ENCODE measurements around the gene TMEM186.
"Not testable (repeated sequence)": the region's sequence is repeated elsewhere in the genome, so short reads cannot be mapped to it uniquely, and the experiment has no call there.

TMEM186 gene, protein sequence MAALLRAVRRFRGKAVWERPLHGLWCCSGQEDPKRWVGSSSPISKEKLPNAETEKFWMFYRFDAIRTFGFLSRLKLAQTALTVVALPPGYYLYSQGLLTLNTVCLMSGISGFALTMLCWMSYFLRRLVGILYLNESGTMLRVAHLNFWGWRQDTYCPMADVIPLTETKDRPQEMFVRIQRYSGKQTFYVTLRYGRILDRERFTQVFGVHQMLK

GRCh38 chr16:8797364-8798173, at the start of gene TMEM186, which contains the start of gene PMM2:
TMEM186 (minus strand) TSS chr16:8797639; CDS start chr16:8797614, 25 bp downstream.
PMM2 (plus strand) TSS chr16:8797839; CDS start chr16:8797883, 44 bp downstream.
- Histone ChIP-seq H3K36me3 (ENCODE audit: insufficient read depth, insufficient read length, low read length) (peaks cover 63% of the 10 kb centered on the region), H3K9ac (ENCODE audit: insufficient read length, low read depth) (peak within 1 kb of the TSS; percentile 97), H3K27me3 (ENCODE audit: insufficient read depth, insufficient read length) (no peaks in the 10 kb centered on the region), H3K4me1 (ENCODE audit: insufficient read depth, insufficient read length) (peaks cover 5% of the 10 kb centered on the region), H3K4me3 (ENCODE audit: insufficient read length, low read depth) (peak within 1 kb of the TSS; percentile 96), H3K9me3 (ENCODE audit: insufficient read depth, low read length) (no peaks in the 10 kb centered on the region)
- TF ChIP-seq SUZ12 (IDR thresholded peaks at IDR 0.05; ENCODE audit: extremely low read depth, insufficient read depth, insufficient read length) (no peak), YY1 (IDR thresholded peaks at IDR 0.05; ENCODE audit: insufficient read depth, insufficient read length) (peak; percentile 34)
- DNase-seq (ENCODE audit: low read depth, low spot score): peak; percentile 95

DNA sequence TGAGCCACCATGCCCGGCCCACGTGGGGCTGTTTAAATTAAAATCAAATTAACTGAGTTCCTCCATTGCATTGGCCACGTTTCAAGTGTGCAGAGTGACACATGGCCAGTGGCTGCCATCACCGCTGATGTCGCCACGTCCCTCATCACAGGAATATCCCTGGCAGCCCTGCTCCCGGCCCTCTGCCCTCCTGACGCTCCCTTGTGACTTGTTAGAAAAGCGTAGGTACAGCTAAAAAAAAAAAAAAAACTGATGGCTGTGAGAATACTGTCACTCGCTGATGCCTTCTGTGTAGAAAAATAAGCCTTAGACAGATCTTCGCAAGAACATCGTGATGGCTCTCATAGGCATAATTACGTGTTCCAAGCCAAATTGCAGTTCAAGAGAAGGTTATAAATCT, 49.7 kb upstream of the TMEM186 start:
- DNase-seq (ENCODE audit: low read depth, low spot score): no peak
- H3K36me3 ChIP-seq (ENCODE audit: insufficient read depth, insufficient read length, low read length): peaks cover 62% of the 10 kb centered on the region
- H3K4me1 ChIP-seq (ENCODE audit: insufficient read depth, insufficient read length): peaks cover 18% of the 10 kb centered on the region

DNA sequence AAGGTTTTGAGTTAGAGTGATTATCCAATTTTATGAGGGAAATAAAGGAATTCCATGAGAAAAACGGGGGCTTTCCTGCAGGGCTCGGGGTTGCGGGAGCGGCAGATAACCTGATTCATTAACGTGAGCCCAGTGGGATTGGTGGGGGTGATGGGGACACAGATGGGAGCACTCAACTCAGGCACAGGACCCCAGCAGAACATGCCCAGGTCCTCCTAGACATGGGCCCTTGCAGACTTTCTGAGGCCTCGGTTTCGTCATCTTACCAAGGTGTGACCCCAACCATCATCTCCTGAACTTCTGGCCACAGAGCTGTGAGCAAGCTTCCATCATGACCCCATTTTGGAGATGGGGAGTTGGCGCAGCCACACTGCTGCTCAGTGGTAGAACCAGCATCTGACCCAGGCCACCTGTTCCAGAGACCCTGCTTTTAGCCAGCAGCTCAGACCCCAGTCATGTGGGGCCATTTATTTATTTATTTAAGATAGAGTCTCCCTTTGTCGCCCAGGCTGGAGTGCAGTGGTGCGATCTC, 49.0 kb upstream of the TMEM186 start:
- Histone ChIP-seq H3K9ac (ENCODE audit: insufficient read length, low read depth) (no peak overlapping the region), H3K36me3 (ENCODE audit: insufficient read depth, insufficient read length, low read length) (peaks cover 56% of the 10 kb centered on the region), H3K4me3 (ENCODE audit: insufficient read length, low read depth) (no peak overlapping the region), H3K9me3 (ENCODE audit: insufficient read depth, low read length) (no peaks in the 10 kb centered on the region), H3K4me1 (ENCODE audit: insufficient read depth, insufficient read length) (peaks cover 16% of the 10 kb centered on the region), H3K27me3 (ENCODE audit: insufficient read depth, insufficient read length) (no peaks in the 10 kb centered on the region)
- TF ChIP-seq ZNF274 (IDR thresholded peaks at IDR 0.05; ENCODE audit: low read depth, low read length): no peak
- TF ChIP-seq YY1 (IDR thresholded peaks at IDR 0.05; ENCODE audit: insufficient read depth, insufficient read length): no peak
- TF ChIP-seq SUZ12 (IDR thresholded peaks at IDR 0.05; ENCODE audit: extremely low read depth, insufficient read depth, insufficient read length): no peak
- DNase-seq (ENCODE audit: low read depth, low spot score): no peak

More for the DNA sequence above, 49.7 kb upstream of the TMEM186 start:
- TF ChIP-seq ZNF274 (IDR thresholded peaks at IDR 0.05; ENCODE audit: low read depth, low read length): no peak
- H3K9ac ChIP-seq (ENCODE audit: insufficient read length, low read depth): no peak overlapping the region
- no peak overlapping the region for H3K4me3 ChIP-seq (ENCODE audit: insufficient read length, low read depth)
- no peaks in the 10 kb centered on the region for H3K27me3 ChIP-seq (ENCODE audit: insufficient read depth, insufficient read length)
- H3K9me3 ChIP-seq (ENCODE audit: insufficient read depth, low read length): no peaks in the 10 kb centered on the region

DNA sequence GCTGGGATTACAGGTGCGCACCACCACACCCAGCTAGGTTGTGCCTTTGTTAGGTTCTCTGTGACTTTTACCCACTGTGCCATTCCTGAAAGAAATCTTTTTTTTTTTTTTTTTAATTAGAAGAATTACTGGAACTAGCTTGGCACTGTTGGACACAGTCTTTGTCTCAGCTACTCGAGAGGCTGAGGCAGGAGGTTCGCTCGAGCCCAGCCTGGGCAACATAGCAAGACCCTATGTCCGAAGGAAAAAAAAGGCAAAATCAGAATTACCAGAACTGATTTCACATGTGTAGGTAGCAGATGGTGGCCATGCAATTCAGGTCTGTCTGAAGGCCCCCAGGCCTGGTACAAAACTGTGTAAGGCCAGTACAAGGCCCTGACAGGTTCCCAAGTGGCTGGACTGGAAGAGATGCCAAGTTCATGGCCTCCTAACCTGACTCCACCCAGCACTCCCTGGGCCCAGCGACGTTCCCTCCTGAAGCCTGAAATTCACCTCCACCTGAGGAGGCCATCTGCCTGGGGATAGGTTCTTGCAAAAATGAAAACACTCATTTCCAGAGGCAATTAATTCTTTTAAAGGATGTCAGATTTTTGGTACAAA, 48.4 kb upstream of the TMEM186 start:
- H3K4me3 ChIP-seq (ENCODE audit: insufficient read length, low read depth): no peak overlapping the region
- H3K27me3 ChIP-seq (ENCODE audit: insufficient read depth, insufficient read length): no peaks in the 10 kb centered on the region
- H3K36me3 ChIP-seq (ENCODE audit: insufficient read depth, insufficient read length, low read length): peaks cover 52% of the 10 kb centered on the region
- H3K9ac ChIP-seq (ENCODE audit: insufficient read length, low read depth): no peak overlapping the region
- TF ChIP-seq YY1 (IDR thresholded peaks at IDR 0.05; ENCODE audit: insufficient read depth, insufficient read length) (no peak), SUZ12 (IDR thresholded peaks at IDR 0.05; ENCODE audit: extremely low read depth, insufficient read depth, insufficient read length) (no peak), ZNF274 (IDR thresholded peaks at IDR 0.05; ENCODE audit: low read depth, low read length) (no peak)
- no peak for DNase-seq (ENCODE audit: low read depth, low spot score)
- H3K9me3 ChIP-seq (ENCODE audit: insufficient read depth, low read length): no peaks in the 10 kb centered on the region
- peaks cover 16% of the 10 kb centered on the region for H3K4me1 ChIP-seq (ENCODE audit: insufficient read depth, insufficient read length)

- not testable (repeated sequence) for H3K9me3 ChIP-seq (ENCODE audit: insufficient read depth, low read length); H3K9ac ChIP-seq (ENCODE audit: insufficient read length, low read depth); DNase-seq (ENCODE audit: low read depth, low spot score); H3K4me1 ChIP-seq (ENCODE audit: insufficient read depth, insufficient read length); H3K4me3 ChIP-seq (ENCODE audit: insufficient read length, low read depth); H3K27me3 ChIP-seq (ENCODE audit: insufficient read depth, insufficient read length)
- H3K36me3 ChIP-seq (ENCODE audit: insufficient read depth, insufficient read length, low read length): peaks cover 30% of the 10 kb centered on the region
These were observed 45.9 kb upstream of the TMEM186 start for GRCh38 chr16:8843296-8843695.

DNA sequence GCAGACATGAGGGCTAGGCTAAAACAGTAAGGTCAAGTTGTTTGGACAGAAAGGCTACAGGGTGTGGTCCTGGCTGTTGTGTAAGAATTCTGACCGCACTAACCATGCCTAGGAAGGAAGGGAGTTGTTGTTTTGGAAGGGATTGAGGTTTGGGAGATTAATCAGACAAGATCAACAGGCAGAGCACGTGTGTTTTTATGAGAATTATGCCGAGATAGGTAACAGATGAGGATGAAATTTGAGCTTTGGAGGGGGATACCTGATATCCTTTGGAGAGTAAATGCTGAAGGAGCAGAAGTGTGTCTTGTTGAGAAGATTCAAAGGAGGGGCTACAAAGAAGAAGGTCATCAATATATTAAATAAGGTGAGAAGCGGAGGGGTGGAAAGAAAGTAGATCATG, 44.6 kb upstream of the TMEM186 start:
- H3K4me3 ChIP-seq (ENCODE audit: insufficient read length, low read depth); H3K27me3 ChIP-seq (ENCODE audit: insufficient read depth, insufficient read length); H3K4me1 ChIP-seq (ENCODE audit: insufficient read depth, insufficient read length); DNase-seq (ENCODE audit: low read depth, low spot score); H3K9me3 ChIP-seq (ENCODE audit: insufficient read depth, low read length); H3K9ac ChIP-seq (ENCODE audit: insufficient read length, low read depth): not testable (repeated sequence)
- peaks cover 22% of the 10 kb centered on the region for H3K36me3 ChIP-seq (ENCODE audit: insufficient read depth, insufficient read length, low read length)

GRCh38 chr16:8837594-8837993, 40.2 kb upstream of the TMEM186 start:
- DNase-seq (ENCODE audit: low read depth, low spot score); H3K36me3 ChIP-seq (ENCODE audit: insufficient read depth, insufficient read length, low read length); H3K27me3 ChIP-seq (ENCODE audit: insufficient read depth, insufficient read length); H3K9ac ChIP-seq (ENCODE audit: insufficient read length, low read depth); H3K4me3 ChIP-seq (ENCODE audit: insufficient read length, low read depth); H3K4me1 ChIP-seq (ENCODE audit: insufficient read depth, insufficient read length); H3K9me3 ChIP-seq (ENCODE audit: insufficient read depth, low read length): not testable (repeated sequence)

DNA sequence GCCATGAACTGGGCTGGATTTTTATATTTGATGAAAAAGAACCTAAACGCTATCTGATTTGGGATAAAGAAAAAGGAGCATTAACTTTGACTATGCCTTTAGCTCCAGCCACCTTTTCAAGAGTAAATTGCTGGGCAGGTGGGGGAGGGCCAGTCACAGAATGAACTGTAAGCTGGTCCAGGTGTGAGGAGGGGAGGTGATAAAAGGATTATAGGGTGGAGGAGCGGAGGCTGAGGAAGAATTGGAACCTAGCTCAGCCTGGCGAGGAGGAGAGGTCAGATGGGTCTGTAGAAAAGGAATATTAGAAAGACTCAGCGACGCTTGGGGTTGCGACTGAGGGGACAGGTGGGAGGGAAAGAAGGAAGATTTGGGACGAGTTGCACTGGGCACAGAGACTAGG, 39.4 kb upstream of the TMEM186 start:
- not testable (repeated sequence) for H3K4me1 ChIP-seq (ENCODE audit: insufficient read depth, insufficient read length); H3K27me3 ChIP-seq (ENCODE audit: insufficient read depth, insufficient read length); H3K9me3 ChIP-seq (ENCODE audit: insufficient read depth, low read length); DNase-seq (ENCODE audit: low read depth, low spot score); H3K9ac ChIP-seq (ENCODE audit: insufficient read length, low read depth); H3K4me3 ChIP-seq (ENCODE audit: insufficient read length, low read depth)
- peaks cover 13% of the 10 kb centered on the region for H3K36me3 ChIP-seq (ENCODE audit: insufficient read depth, insufficient read length, low read length)

Measured in NT2/D1 (cell line).